H1 (cell line): Measurements from ENCODE around the gene ARNT2. TPM values are rescaled to one million over a fixed set of nuclear protein-coding genes. Genes with fewer than 3 reads are reported as not detected.

Source experiments
- CTCF ChIA-PET: fragments of 300-600 bp; sonication (Branson Sonifier 250); formaldehyde crosslinking; loops from one replicate; lab custom pipeline; 2021; ENCODE audit not compliant: partially characterized antibody; lab: Charles Lee
- POLR2A ChIA-PET: fragments of 300-600 bp; sonication (Branson Sonifier 250); formaldehyde crosslinking; loops from one replicate; lab custom pipeline; 2021; ENCODE audit warnings: inconsistent platforms; ENCODE audit not compliant: partially characterized antibody; lab: Charles Lee
- DNase-seq, 2 experiments: peaks; one replicate each; pipeline versions ENCODE4 v3.0.0 to v3.0.0-alpha.2; 2010 to 2022; ENCODE audit warnings: low spot score in 2 of 2, low read depth in 1 of 2, mixed read lengths in 1 of 2
- FAIRE-seq: peaks from 2 replicates; lab custom pipeline; 2011; peaks lifted over from hg19 to GRCh38; lab: Jason Lieb, UNC
- H2AFZ ChIP-seq: 2 replicates; pipeline ENCODE4 v1.8.1; 2012; ENCODE audit warnings: low read length, inconsistent platforms
- H2AK5ac ChIP-seq: 2 replicates; pipeline ENCODE4 v1.6.1; 2013; ENCODE audit warnings: low read depth, low read length
- H2BK120ac ChIP-seq: replicated peaks from 2 replicates; pipeline ENCODE3; 2013; ENCODE audit warnings: low read depth, low read length, inconsistent platforms
- H2BK12ac ChIP-seq: 2 replicates; pipeline ENCODE4 v1.6.1; 2013; ENCODE audit warnings: low read depth, low read length
- H2BK15ac ChIP-seq: 2 replicates; pipeline ENCODE4 v1.6.1; 2013; ENCODE audit warnings: low read length
- H2BK20ac ChIP-seq: 2 replicates; pipeline ENCODE4 v1.6.1; 2013; ENCODE audit warnings: low read length
- H2BK5ac ChIP-seq: 2 replicates; pipeline ENCODE4 v1.6.1; 2013; ENCODE audit warnings: low read depth, low read length
- H3K14ac ChIP-seq: 2 replicates; pipeline ENCODE4 v1.6.1; 2013; ENCODE audit warnings: inconsistent platforms; ENCODE audit not compliant: insufficient read length
- H3K18ac ChIP-seq: 2 replicates; pipeline ENCODE4 v1.6.1; 2013; ENCODE audit warnings: low read length; ENCODE audit errors: extremely low read depth
- H3K23ac ChIP-seq: 2 replicates; pipeline ENCODE4 v1.6.1; 2013; ENCODE audit warnings: inconsistent platforms; ENCODE audit not compliant: insufficient read length
- H3K23me2 ChIP-seq: 2 replicates; pipeline ENCODE4 v1.6.1; 2013; ENCODE audit warnings: low read depth, low read length
- H3K27ac ChIP-seq: 2 replicates; pipeline ENCODE4 v1.6.1; 2011; ENCODE audit warnings: low read depth, low read length, inconsistent platforms
- H3K27me3 ChIP-seq, 4 experiments: replicated peaks in 1 of 4; 1 replicate in 1 of 4; 2 replicates in 3 of 4; pipeline versions ENCODE4 v1.6.1 to v1.8.1; 2011 to 2013; ENCODE audit warnings: low read length in 3 of 4, mild to moderate bottlenecking in 3 of 4, inconsistent platforms in 2 of 4, mixed read lengths in 2 of 4, moderate library complexity in 1 of 4; ENCODE audit not compliant: control insufficient read depth in 3 of 4, insufficient read depth in 3 of 4; ENCODE audit errors: extremely low read depth in 1 of 4
- H3K36me3 ChIP-seq, 4 experiments: 2 replicates each; pipeline versions ENCODE4 v1.6.1 to v1.8.1; 2011 to 2013; ENCODE audit warnings: mild to moderate bottlenecking in 4 of 4, low read length in 3 of 4, moderate library complexity in 2 of 4, control low read depth in 1 of 4, inconsistent platforms in 1 of 4; ENCODE audit not compliant: insufficient read depth in 4 of 4, control insufficient read depth in 2 of 4
- H3K4ac ChIP-seq: replicated peaks from 2 replicates; pipeline ENCODE3; 2013; ENCODE audit warnings: low read length, low read depth, mixed read lengths, inconsistent platforms; ENCODE audit not compliant: insufficient read length
- H3K4me1 ChIP-seq, 4 experiments: replicated peaks in 1 of 4; 1 replicate in 1 of 4; 2 replicates in 3 of 4; pipeline versions ENCODE4 v1.6.1 to v1.8.1; 2011 to 2013; ENCODE audit warnings: low read length in 3 of 4, inconsistent platforms in 2 of 4, mixed read lengths in 1 of 4; ENCODE audit not compliant: insufficient read depth in 4 of 4, control insufficient read depth in 3 of 4
- H3K4me2 ChIP-seq, 2 experiments: 2 replicates each; pipeline versions ENCODE4 v1.6.1 to v1.8.1; 2011 to 2013; ENCODE audit warnings: low read depth in 2 of 2, low read length in 2 of 2, control low read depth in 1 of 2, inconsistent platforms in 1 of 2, mild to moderate bottlenecking in 1 of 2; ENCODE audit not compliant: insufficient read depth in 1 of 2
- H3K4me3 ChIP-seq, 4 experiments: fragments of 200-600, 300-600 bp in 1 of 4; sonication (generic), shearing (Covaris generic), sonication (Bioruptor Twin) in 1 of 4; 2 replicates each; pipeline versions ENCODE4 v1.5.1 to v1.8.1; 2011 to 2016; ENCODE audit warnings: low read length in 4 of 4, low read depth in 3 of 4, control low read depth in 2 of 4, inconsistent platforms in 2 of 4, mild to moderate bottlenecking in 2 of 4, mixed read lengths in 1 of 4, moderate library complexity in 1 of 4; ENCODE audit not compliant: insufficient read depth in 2 of 4; ENCODE audit errors: extremely low read depth in 1 of 4
- H3K56ac ChIP-seq: replicated peaks from 2 replicates; pipeline ENCODE3; 2013; ENCODE audit warnings: low read depth, mild to moderate bottlenecking, mixed read lengths, low read length, inconsistent platforms; ENCODE audit not compliant: insufficient read length
- H3K79me1 ChIP-seq: 2 replicates; pipeline ENCODE4 v1.6.1; 2013; ENCODE audit warnings: low read depth, low read length, control low read depth
- H3K79me2 ChIP-seq, 2 experiments: 2 replicates each; pipeline versions ENCODE4 v1.6.1 to v1.8.1; 2012 to 2013; ENCODE audit warnings: low read length in 2 of 2, mild to moderate bottlenecking in 2 of 2, inconsistent platforms in 1 of 2; ENCODE audit not compliant: insufficient read depth in 2 of 2, control insufficient read depth in 1 of 2
- H3K9ac ChIP-seq, 4 experiments: replicated peaks in 1 of 4; 1 replicate in 1 of 4; 2 replicates in 3 of 4; pipeline versions ENCODE4 v1.6.1 to v1.8.1; 2011 to 2013; ENCODE audit warnings: low read depth in 3 of 4, low read length in 3 of 4, control low read depth in 2 of 4, mild to moderate bottlenecking in 2 of 4, moderate library complexity in 2 of 4, inconsistent platforms in 1 of 4; ENCODE audit errors: extremely low read depth in 1 of 4
- H3K9me3 ChIP-seq, 2 experiments: 2 replicates each; pipeline versions ENCODE4 v1.6.1 to v1.8.1; 2012 to 2013; ENCODE audit warnings: mild to moderate bottlenecking in 2 of 2, moderate library complexity in 2 of 2, control low read depth in 1 of 2, inconsistent platforms in 1 of 2, low read depth in 1 of 2, low read length in 1 of 2, mixed read lengths in 1 of 2; ENCODE audit not compliant: insufficient read depth in 2 of 2
- H4K20me1 ChIP-seq, 2 experiments: replicated peaks in 1 of 2; 2 replicates each; pipeline versions ENCODE3 to v1.8.1; 2011 to 2013; ENCODE audit warnings: inconsistent platforms in 2 of 2, low read length in 2 of 2, mild to moderate bottlenecking in 1 of 2; ENCODE audit not compliant: insufficient read depth in 2 of 2, control insufficient read depth in 1 of 2
- H4K5ac ChIP-seq: 2 replicates; pipeline ENCODE4 v1.6.1; 2013; ENCODE audit warnings: low read length, low read depth, mixed read lengths, inconsistent platforms; ENCODE audit not compliant: insufficient read length
- H4K8ac ChIP-seq: 2 replicates; pipeline ENCODE4 v1.8.0; 2013; ENCODE audit warnings: mild to moderate bottlenecking, moderate library complexity, low read length, inconsistent platforms; ENCODE audit not compliant: insufficient read depth; ENCODE audit errors: extremely low read depth
- H4K91ac ChIP-seq: replicated peaks from 2 replicates; pipeline ENCODE3; 2013; ENCODE audit warnings: low read length, mixed read lengths, inconsistent platforms; ENCODE audit not compliant: insufficient read length
- CHD2 ChIP-seq: IDR thresholded peaks from 2 replicates; pipeline ENCODE4 v1.6.1; 2012; ENCODE audit warnings: low read length, improper control_type of control experiment
- E2F6 ChIP-seq: IDR thresholded peaks from 2 replicates; pipeline ENCODE4 v1.6.1; 2012; ENCODE audit warnings: inconsistent platforms
- KDM4A ChIP-seq: IDR thresholded peaks from one replicate; pipeline ENCODE4 v1.7.1; 2012; ENCODE audit warnings: low read depth, mild to moderate bottlenecking, moderate library complexity, low read length, inconsistent platforms; ENCODE audit not compliant: severe bottlenecking
- NRF1 ChIP-seq: IDR thresholded peaks from 2 replicates; pipeline ENCODE4 v1.6.1; 2011; ENCODE audit warnings: mild to moderate bottlenecking, low read depth, low read length, improper control_type of control experiment
- RBBP5 ChIP-seq: IDR thresholded peaks from 2 replicates; pipeline ENCODE4 v1.7.1; 2012; ENCODE audit warnings: low read depth, mild to moderate bottlenecking, inconsistent platforms, low read length, moderate library complexity, borderline replicate concordance
- RFX5 ChIP-seq: IDR thresholded peaks from 2 replicates; pipeline ENCODE4 v1.6.1; 2011; ENCODE audit warnings: low read depth, low read length, improper control_type of control experiment, borderline replicate concordance
- RNF2 ChIP-seq: fragments of 200-900, 300-1000 bp; sonication (generic); IDR thresholded peaks from 2 replicates; pipeline ENCODE4 v1.7.1; 2016; ENCODE audit warnings: borderline replicate concordance, low read depth, mild to moderate bottlenecking, antibody characterized with exemption, low read length; ENCODE audit not compliant: poor library complexity, severe bottlenecking; ENCODE audit errors: missing control alignments
- RXRA ChIP-seq: IDR thresholded peaks from 2 replicates; pipeline ENCODE4 v1.6.1; 2011; ENCODE audit warnings: low read depth, mild to moderate bottlenecking, low read length, moderate library complexity; ENCODE audit not compliant: insufficient read depth
- SIX5 ChIP-seq: IDR thresholded peaks from 2 replicates; pipeline ENCODE4 v1.6.1; 2011; ENCODE audit warnings: mild to moderate bottlenecking, low read depth, low read length
- SRF ChIP-seq: IDR thresholded peaks from 2 replicates; pipeline ENCODE4 v1.6.1; 2011; ENCODE audit warnings: mild to moderate bottlenecking, low read depth, low read length, moderate library complexity
- YY1 ChIP-seq: IDR thresholded peaks from 2 replicates; pipeline ENCODE4 v1.6.1; 2011; ENCODE audit warnings: low read depth, mild to moderate bottlenecking, low read length
- WGBS, 2 experiments: shearing (Covaris generic) in 1 of 2; methylation state at CpG; one replicate each; pipeline versions ENCODE4 v1.1.6 to v1.1.7; 2013 to 2015; ENCODE audit warnings: low lambda C conversion rate in 2 of 2, mixed read lengths in 2 of 2, inconsistent platforms in 1 of 2, low coverage in 1 of 2, missing lambda C conversion rate in 1 of 2; ENCODE audit not compliant: insufficient replicate concordance in 2 of 2, insufficient coverage in 1 of 2, insufficient read length in 1 of 2; ENCODE audit errors: extremely low coverage in 1 of 2, missing lambda C conversion rate in 1 of 2; 5-methylcytosine and 5-hydroxymethylcytosine counted together
- polyA plus RNA-seq, 7 experiments: library from polyadenylated mRNA; depleted of rRNA in 3 of 7; stranded (reverse) in 5 of 7; unstranded in 2 of 7; fragments of >200 nt in 5 of 7; fragments of 200-250 nt in 2 of 7; gene quantifications; 1 replicate in 5 of 7; 2 replicates in 1 of 7; 4 replicates in 1 of 7; pipeline versions ENCODE4 v1.2.1 to v1.2.3, GENCODE V29; 2011 to 2013; ENCODE audit warnings: missing spikeins in 2 of 7, mixed read lengths in 2 of 7
- total RNA-seq: library from RNA; stranded (reverse); fragmentation: NEBNext Ultra II Directional; extraction: Animal tissue kit (Norgen Biotek cat#: 25700); gene quantifications from 2 replicates; pipeline ENCODE4 v1.2.1, GENCODE V29; 2021
- TF ChIP-seq, protein P1 (sequence below): IDR thresholded peaks from 2 replicates; pipeline ENCODE4 v1.6.1; 2012; ENCODE audit warnings: low read length, inconsistent platforms

Gene ARNT2
- total and polyA plus RNA-seq, 2 of the 8 experiments (the other 6 are each of a cell fraction or from before 2014, with no cell fraction given), result 9.5 to 14.6 TPM

GRCh38 chr15:80382285-80382684 lies 21.9 kb upstream of the ARNT2 start:
- no peak overlapping the region for H4K91ac ChIP-seq
- ChIA-PET POLR2A (no interaction called here), CTCF (interaction anchor here (1.9 kb wide), 2 partner anchors 11 to 15 kb away, joined by 5 read pairs; no protein-coding TSS in a partner anchor)
- H2BK15ac ChIP-seq, result no peak overlapping the region
- 96% methylated on average over 3 of the region's 3 CpGs; no CpG with 5 or more reads in 1 of the 2 experiments for WGBS, 2 experiments
- H3K9ac ChIP-seq, result no peak overlapping the region
- no peak overlapping the region for H3K56ac ChIP-seq
- no peak overlapping the region for H3K14ac ChIP-seq
- no peak overlapping the region for H2BK20ac ChIP-seq
- H3K36me3 ChIP-seq, result no peaks in the 10 kb centered on the region
- no peaks in the 10 kb centered on the region for H4K20me1 ChIP-seq
- H2BK120ac ChIP-seq, result no peak overlapping the region
- H2BK5ac ChIP-seq, result no peak overlapping the region
- no peaks in the 10 kb centered on the region for H3K79me2 ChIP-seq
- no peak overlapping the region for H3K4ac ChIP-seq
- no peak overlapping the region for H2AFZ ChIP-seq
- H3K4me2 ChIP-seq, result no peak overlapping the region
- H3K23me2 ChIP-seq, result no peaks in the 10 kb centered on the region
- no peak overlapping the region for H3K4me3 ChIP-seq
- no peak overlapping the region for H3K18ac ChIP-seq
- FAIRE-seq (no peak), DNase-seq (no peak)
- no peaks in the 10 kb centered on the region for H3K79me1 ChIP-seq
- H3K23ac ChIP-seq, result no peak overlapping the region
- H3K27me3 ChIP-seq, result no peaks in the 10 kb centered on the region
- H3K4me1 ChIP-seq, result peaks cover 0 to 3% (median 0%) of the 10 kb centered on the region in 4 experiments; a peak in 2 of 7 replicates
- no peaks in the 10 kb centered on the region for H3K9me3 ChIP-seq
- H4K8ac ChIP-seq, result no peak overlapping the region
- no peak overlapping the region for H2BK12ac ChIP-seq
- H4K5ac ChIP-seq, result no peak overlapping the region
- no peak overlapping the region for H2AK5ac ChIP-seq
- H3K27ac ChIP-seq, result no peak overlapping the region
- TF ChIP-seq RFX5 (no peak), CHD2 (no peak), SRF (no peak), E2F6 (no peak), RBBP5 (no peak), SIX5 (no peak), KDM4A (no peak), RXRA (no peak), RNF2 (no peak), YY1 (no peak), NRF1 (no peak)
- TF ChIP-seq, protein P1, sequence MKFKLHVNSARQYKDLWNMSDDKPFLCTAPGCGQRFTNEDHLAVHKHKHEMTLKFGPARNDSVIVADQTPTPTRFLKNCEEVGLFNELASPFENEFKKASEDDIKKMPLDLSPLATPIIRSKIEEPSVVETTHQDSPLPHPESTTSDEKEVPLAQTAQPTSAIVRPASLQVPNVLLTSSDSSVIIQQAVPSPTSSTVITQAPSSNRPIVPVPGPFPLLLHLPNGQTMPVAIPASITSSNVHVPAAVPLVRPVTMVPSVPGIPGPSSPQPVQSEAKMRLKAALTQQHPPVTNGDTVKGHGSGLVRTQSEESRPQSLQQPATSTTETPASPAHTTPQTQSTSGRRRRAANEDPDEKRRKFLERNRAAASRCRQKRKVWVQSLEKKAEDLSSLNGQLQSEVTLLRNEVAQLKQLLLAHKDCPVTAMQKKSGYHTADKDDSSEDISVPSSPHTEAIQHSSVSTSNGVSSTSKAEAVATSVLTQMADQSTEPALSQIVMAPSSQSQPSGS, result no peak
